ENCODE measurements around the gene SAP30BP.

SAP30BP gene

GRCh38 chr17:75739801-75740200 lies 72.7 kb downstream of the SAP30BP start:
- peaks cover 11% of the 10 kb centered on the region for H3K4me1 Mint-ChIP-seq
- no peaks in the 10 kb centered on the region for H3K36me3 Mint-ChIP-seq
- no peaks in the 10 kb centered on the region for H3K27me3 Mint-ChIP-seq
- H3K9me3 Mint-ChIP-seq = no peaks in the 10 kb centered on the region
- no peak overlapping the region for H3K27ac Mint-ChIP-seq
- no peak overlapping the region for H3K4me3 Mint-ChIP-seq
- no peak for ATAC-seq

GRCh38 chr17:75740215-75740614 lies 73.1 kb downstream of the SAP30BP start:
- no peaks in the 10 kb centered on the region for H3K36me3 Mint-ChIP-seq
- H3K4me3 Mint-ChIP-seq = no peak overlapping the region
- no peaks in the 10 kb centered on the region for H3K9me3 Mint-ChIP-seq
- H3K4me1 Mint-ChIP-seq = peaks cover 9% of the 10 kb centered on the region
- H3K27me3 Mint-ChIP-seq = no peaks in the 10 kb centered on the region
- H3K27ac Mint-ChIP-seq = no peak overlapping the region
- ATAC-seq = no peak

- Mint-ChIP-seq H3K4me3 (no peak overlapping the region), H3K27ac (no peak overlapping the region), H3K4me1 (peaks cover 9% of the 10 kb centered on the region), H3K27me3 (no peaks in the 10 kb centered on the region), H3K36me3 (no peaks in the 10 kb centered on the region), H3K9me3 (no peaks in the 10 kb centered on the region)
- no peak for ATAC-seq
These were observed 73.5 kb downstream of the SAP30BP start for GRCh38 chr17:75740631-75741077.

- Mint-ChIP-seq H3K4me1 (peaks cover 9% of the 10 kb centered on the region), H3K36me3 (no peaks in the 10 kb centered on the region), H3K9me3 (no peaks in the 10 kb centered on the region), H3K4me3 (no peak overlapping the region), H3K27me3 (no peaks in the 10 kb centered on the region), H3K27ac (no peak overlapping the region)
- ATAC-seq = no peak
These were observed 75.2 kb downstream of the SAP30BP start for GRCh38 chr17:75742337-75742736.

GRCh38 chr17:75743625-75744206 lies 76.6 kb downstream of the SAP30BP start:
- Mint-ChIP-seq H3K27ac (no peak overlapping the region), H3K36me3 (no peaks in the 10 kb centered on the region), H3K27me3 (no peaks in the 10 kb centered on the region)

GRCh38 chr17:75748706-75749105 lies 81.6 kb downstream of the SAP30BP start:
- ATAC-seq = no peak
- no peak overlapping the region for H3K27ac Mint-ChIP-seq
- H3K36me3 Mint-ChIP-seq = no peaks in the 10 kb centered on the region
- peaks cover 20% of the 10 kb centered on the region for H3K4me1 Mint-ChIP-seq
- no peaks in the 10 kb centered on the region for H3K9me3 Mint-ChIP-seq
- H3K27me3 Mint-ChIP-seq = no peaks in the 10 kb centered on the region
- H3K4me3 Mint-ChIP-seq = no peak overlapping the region

More at GRCh38 chr17:75743625-75744206, 76.6 kb downstream of the SAP30BP start:
- peak; percentile 25 for ATAC-seq
- Mint-ChIP-seq H3K9me3 (no peaks in the 10 kb centered on the region), H3K4me1 (peaks cover 7% of the 10 kb centered on the region), H3K4me3 (no peak overlapping the region)

- Mint-ChIP-seq H3K36me3 (no peaks in the 10 kb centered on the region), H3K4me3 (no peak overlapping the region), H3K9me3 (no peaks in the 10 kb centered on the region), H3K27me3 (no peaks in the 10 kb centered on the region), H3K27ac (peak overlapping the region; percentile 68), H3K4me1 (peaks cover 25% of the 10 kb centered on the region)
- peak; percentile 82 for ATAC-seq
These were observed 82.6 kb downstream of the SAP30BP start for GRCh38 chr17:75749545-75750389.

GRCh38 chr17:75750661-75751423 lies 83.7 kb downstream of the SAP30BP start:
- peaks cover 31% of the 10 kb centered on the region for H3K4me1 Mint-ChIP-seq
- H3K27me3 Mint-ChIP-seq = no peaks in the 10 kb centered on the region
- H3K36me3 Mint-ChIP-seq = no peaks in the 10 kb centered on the region
- no peak overlapping the region for H3K4me3 Mint-ChIP-seq
- no peaks in the 10 kb centered on the region for H3K9me3 Mint-ChIP-seq
- no peak overlapping the region for H3K27ac Mint-ChIP-seq
- no peak for ATAC-seq

GRCh38 chr17:75751676-75752404 lies 84.7 kb downstream of the SAP30BP start:
- ATAC-seq = no peak
- no peak overlapping the region for H3K27ac Mint-ChIP-seq
- no peaks in the 10 kb centered on the region for H3K36me3 Mint-ChIP-seq
- H3K9me3 Mint-ChIP-seq = no peaks in the 10 kb centered on the region
- no peak overlapping the region for H3K4me3 Mint-ChIP-seq
- H3K27me3 Mint-ChIP-seq = no peaks in the 10 kb centered on the region
- H3K4me1 Mint-ChIP-seq = peaks cover 31% of the 10 kb centered on the region

- Mint-ChIP-seq H3K9me3 (no peaks in the 10 kb centered on the region), H3K4me1 (peaks cover 31% of the 10 kb centered on the region), H3K36me3 (no peaks in the 10 kb centered on the region), H3K27me3 (no peaks in the 10 kb centered on the region), H3K27ac (no peak overlapping the region), H3K4me3 (no peak overlapping the region)
- ATAC-seq = no peak
These were observed 85.2 kb downstream of the SAP30BP start for GRCh38 chr17:75752405-75752709.

- H3K27ac Mint-ChIP-seq = peak overlapping the region; percentile 74
- no peak for ATAC-seq
- peak overlapping the region; percentile 72 for H3K4me3 Mint-ChIP-seq
These were observed 85.8 kb downstream of the SAP30BP start for GRCh38 chr17:75752802-75753513.

GRCh38 chr17:75753514-75754377 lies 86.6 kb downstream of the SAP30BP start:
- Mint-ChIP-seq H3K36me3 (peaks cover 2% of the 10 kb centered on the region), H3K27me3 (no peaks in the 10 kb centered on the region), H3K9me3 (no peaks in the 10 kb centered on the region), H3K4me3 (peak overlapping the region; percentile 72), H3K27ac (peak overlapping the region; percentile 74), H3K4me1 (peaks cover 24% of the 10 kb centered on the region)
- ATAC-seq = peak; percentile 86

More at GRCh38 chr17:75752802-75753513, 85.8 kb downstream of the SAP30BP start:
- Mint-ChIP-seq H3K9me3 (no peaks in the 10 kb centered on the region), H3K27me3 (no peaks in the 10 kb centered on the region), H3K4me1 (peaks cover 25% of the 10 kb centered on the region), H3K36me3 (no peaks in the 10 kb centered on the region)

GRCh38 chr17:75754378-75755204 lies 87.5 kb downstream of the SAP30BP start:
- no peak for ATAC-seq
- peak overlapping the region; percentile 66 for H3K27ac Mint-ChIP-seq
- peak overlapping the region; percentile 24 for H3K4me3 Mint-ChIP-seq
- peaks cover 22% of the 10 kb centered on the region for H3K4me1 Mint-ChIP-seq
- no peaks in the 10 kb centered on the region for H3K27me3 Mint-ChIP-seq
- no peaks in the 10 kb centered on the region for H3K9me3 Mint-ChIP-seq
- H3K36me3 Mint-ChIP-seq = peaks cover 9% of the 10 kb centered on the region

Measured in stimulated activated memory B cell treated with anti-CD40 and anti-IgM and Interleukin-4, amounts not matched to agents 10 μg/mL and 1 μg/mL and 100 μg/mL, for 72 hours (primary cell).